ENCODE measurements around the gene RPL10L.

DNA sequence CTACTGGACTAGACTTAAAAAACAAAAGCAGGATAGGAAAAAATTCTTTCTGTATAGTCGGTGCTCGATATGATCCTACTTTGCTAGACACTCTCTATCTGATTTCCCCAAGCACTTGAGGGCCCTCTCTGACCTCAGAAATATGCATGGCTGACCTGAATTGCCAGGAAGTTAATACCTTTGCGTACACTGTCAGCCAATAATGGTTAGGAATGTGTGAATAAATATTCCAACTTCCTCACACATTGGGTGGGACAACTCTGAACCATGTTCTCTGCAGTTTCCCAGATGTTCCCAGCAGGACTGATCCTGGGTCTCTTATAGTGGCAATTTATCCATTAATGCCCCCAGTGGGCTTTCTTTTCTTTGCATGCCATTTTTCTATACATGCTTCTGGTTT, 20.5 kb upstream of the RPL10L start:
- no peak for TF ChIP-seq RCOR1 (IDR thresholded peaks at IDR 0.05; ENCODE audit: insufficient replicate concordance, low read length)
- TF ChIP-seq, protein P1, sequence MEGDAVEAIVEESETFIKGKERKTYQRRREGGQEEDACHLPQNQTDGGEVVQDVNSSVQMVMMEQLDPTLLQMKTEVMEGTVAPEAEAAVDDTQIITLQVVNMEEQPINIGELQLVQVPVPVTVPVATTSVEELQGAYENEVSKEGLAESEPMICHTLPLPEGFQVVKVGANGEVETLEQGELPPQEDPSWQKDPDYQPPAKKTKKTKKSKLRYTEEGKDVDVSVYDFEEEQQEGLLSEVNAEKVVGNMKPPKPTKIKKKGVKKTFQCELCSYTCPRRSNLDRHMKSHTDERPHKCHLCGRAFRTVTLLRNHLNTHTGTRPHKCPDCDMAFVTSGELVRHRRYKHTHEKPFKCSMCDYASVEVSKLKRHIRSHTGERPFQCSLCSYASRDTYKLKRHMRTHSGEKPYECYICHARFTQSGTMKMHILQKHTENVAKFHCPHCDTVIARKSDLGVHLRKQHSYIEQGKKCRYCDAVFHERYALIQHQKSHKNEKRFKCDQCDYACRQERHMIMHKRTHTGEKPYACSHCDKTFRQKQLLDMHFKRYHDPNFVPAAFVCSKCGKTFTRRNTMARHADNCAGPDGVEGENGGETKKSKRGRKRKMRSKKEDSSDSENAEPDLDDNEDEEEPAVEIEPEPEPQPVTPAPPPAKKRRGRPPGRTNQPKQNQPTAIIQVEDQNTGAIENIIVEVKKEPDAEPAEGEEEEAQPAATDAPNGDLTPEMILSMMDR (conservative IDR thresholded peaks at IDR 0.05; ENCODE audit: low read depth, low read length), result no peak
- TF ChIP-seq FOS (IDR thresholded peaks at IDR 0.05; ENCODE audit: low read depth, low read length), result no peak
- TF ChIP-seq POLR2A (IDR thresholded peaks at IDR 0.05; ENCODE audit: low read depth, low read length), result no peak
- no peak for TF ChIP-seq MAZ (IDR thresholded peaks at IDR 0.05; ENCODE audit: borderline replicate concordance, low read depth, low read length)
- no peak for TF ChIP-seq SMC3 (IDR thresholded peaks at IDR 0.05; ENCODE audit: low read depth, low read length)
- TF ChIP-seq USF2 (IDR thresholded peaks at IDR 0.05; ENCODE audit: low read depth, low read length), result no peak
- no peak for TF ChIP-seq CEBPB (IDR thresholded peaks at IDR 0.05; ENCODE audit: low read depth, low read length)
- TF ChIP-seq BHLHE40 (IDR thresholded peaks at IDR 0.05; ENCODE audit: low read depth, low read length), result no peak
- no peak for TF ChIP-seq NFE2L2 (IDR thresholded peaks at IDR 0.05; ENCODE audit: low read depth, low read length)
- TF ChIP-seq, protein P2, sequence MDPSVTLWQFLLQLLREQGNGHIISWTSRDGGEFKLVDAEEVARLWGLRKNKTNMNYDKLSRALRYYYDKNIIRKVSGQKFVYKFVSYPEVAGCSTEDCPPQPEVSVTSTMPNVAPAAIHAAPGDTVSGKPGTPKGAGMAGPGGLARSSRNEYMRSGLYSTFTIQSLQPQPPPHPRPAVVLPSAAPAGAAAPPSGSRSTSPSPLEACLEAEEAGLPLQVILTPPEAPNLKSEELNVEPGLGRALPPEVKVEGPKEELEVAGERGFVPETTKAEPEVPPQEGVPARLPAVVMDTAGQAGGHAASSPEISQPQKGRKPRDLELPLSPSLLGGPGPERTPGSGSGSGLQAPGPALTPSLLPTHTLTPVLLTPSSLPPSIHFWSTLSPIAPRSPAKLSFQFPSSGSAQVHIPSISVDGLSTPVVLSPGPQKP (IDR thresholded peaks at IDR 0.05; ENCODE audit: borderline replicate concordance, low read depth, low read length), result no peak

All from IMR-90 (cell line).